ACC112 (cell line): ENCODE measurements around the gene SAMD4A.

ENCODE experiments used
- H2AFZ ChIP-seq: fragments of 200-600 bp; sonication (generic); one replicate; pipeline ENCODE4 v1.6.0; 2017; ENCODE audit warnings: antibody characterized with exemption, low read length; ENCODE audit not compliant: unreplicated experiment
- H3K27ac ChIP-seq: fragments of 200-600 bp; sonication (generic); 2 replicates; pipeline ENCODE4 v1.5.1; 2014; ENCODE audit warnings: low read depth, mild to moderate bottlenecking, antibody characterized with exemption, low read length, moderate library complexity
- H3K27me3 ChIP-seq: fragments of 200-600 bp; sonication (generic); 2 replicates; pipeline ENCODE4 v1.6.1; 2014; ENCODE audit warnings: mild to moderate bottlenecking, antibody characterized with exemption, low read length, moderate library complexity, mixed read lengths; ENCODE audit not compliant: insufficient read depth
- H3K36me3 ChIP-seq: fragments of 200-600 bp; sonication (generic); 2 replicates; pipeline ENCODE4 v1.6.1; 2016; ENCODE audit warnings: mild to moderate bottlenecking, antibody characterized with exemption, low read length, moderate library complexity, mixed read lengths; ENCODE audit not compliant: insufficient read depth
- H3K4me1 ChIP-seq: fragments of 200-600 bp; sonication (generic); one replicate; pipeline ENCODE4 v1.6.1; 2016; ENCODE audit warnings: low read length, mixed read lengths; ENCODE audit not compliant: insufficient read depth, unreplicated experiment, control insufficient read depth
- H3K4me3 ChIP-seq: fragments of 200-600 bp; sonication (generic); 2 replicates; pipeline ENCODE4 v1.5.1; 2014; ENCODE audit warnings: mild to moderate bottlenecking, low read depth, low read length
- H3K79me2 ChIP-seq: fragments of 200-600 bp; sonication (generic); one replicate; pipeline ENCODE4 v1.6.0; 2016; ENCODE audit warnings: low read length; ENCODE audit not compliant: control insufficient read depth, unreplicated experiment, insufficient read depth

Gene SAMD4A

DNA sequence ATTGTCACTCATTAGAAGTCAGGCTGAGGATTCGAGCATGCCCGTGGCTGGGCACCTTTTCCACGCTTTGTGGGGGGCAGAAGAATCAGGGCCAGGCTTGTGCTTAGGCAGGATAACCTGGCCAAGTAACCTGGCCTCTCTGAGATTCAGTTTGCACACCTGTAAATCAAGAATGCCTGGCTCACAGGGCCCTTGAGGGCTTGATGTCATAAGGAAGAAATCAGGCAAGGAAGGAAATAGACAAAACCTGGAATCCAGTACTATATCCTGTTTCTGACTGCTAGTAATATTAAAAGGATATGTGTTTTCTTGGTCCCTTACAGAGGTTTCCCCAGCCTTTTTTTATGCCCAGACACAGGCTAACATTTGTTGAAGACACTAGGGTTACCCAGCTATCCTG, 91.9 kb downstream of the SAMD4A start:
- Histone ChIP-seq H3K4me3 (no peak overlapping the region), H3K79me2 (peaks cover 53% of the 10 kb centered on the region), H2AFZ (no peak overlapping the region), H3K27ac (no peak overlapping the region), H3K36me3 (no peaks in the 10 kb centered on the region), H3K4me1 (peaks cover 14% of the 10 kb centered on the region), H3K27me3 (no peaks in the 10 kb centered on the region)

- Histone ChIP-seq H2AFZ (no peak overlapping the region), H3K4me1 (peaks cover 9% of the 10 kb centered on the region), H3K4me3 (no peak overlapping the region), H3K27me3 (no peaks in the 10 kb centered on the region), H3K79me2 (peaks cover 48% of the 10 kb centered on the region), H3K36me3 (no peaks in the 10 kb centered on the region), H3K27ac (no peak overlapping the region)
Measured at GRCh38 chr14:54659365-54659764, 92.4 kb downstream of the SAMD4A start.

DNA sequence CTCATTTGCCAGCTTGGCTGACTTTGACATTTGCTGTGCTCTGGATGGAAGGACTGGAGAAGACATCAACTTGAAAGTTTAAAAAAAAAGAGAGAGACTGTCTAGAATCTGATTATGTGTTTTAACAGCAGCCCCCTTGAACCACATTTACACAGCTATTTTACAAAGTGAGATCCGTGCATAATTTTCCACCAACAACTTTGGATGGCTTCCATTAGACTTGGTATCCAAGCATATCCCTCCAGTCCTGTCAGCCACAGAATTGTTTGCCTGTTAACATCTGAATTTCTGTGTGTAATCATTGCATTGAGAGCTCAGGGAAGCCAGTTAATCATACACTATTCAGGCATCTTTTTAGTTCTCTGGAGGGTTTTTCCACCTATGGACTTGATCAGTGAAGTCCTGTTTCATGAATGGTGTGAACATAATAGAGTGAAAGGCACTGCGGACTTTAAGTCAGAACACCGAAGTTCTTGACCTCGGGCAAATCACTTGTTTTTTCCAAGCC, 93.7 kb downstream of the SAMD4A start:
- Histone ChIP-seq H2AFZ (no peak overlapping the region), H3K4me1 (peaks cover under 1% of the 10 kb centered on the region), H3K79me2 (peaks cover 37% of the 10 kb centered on the region), H3K27ac (no peak overlapping the region), H3K36me3 (no peaks in the 10 kb centered on the region), H3K4me3 (no peak overlapping the region), H3K27me3 (no peaks in the 10 kb centered on the region)

DNA sequence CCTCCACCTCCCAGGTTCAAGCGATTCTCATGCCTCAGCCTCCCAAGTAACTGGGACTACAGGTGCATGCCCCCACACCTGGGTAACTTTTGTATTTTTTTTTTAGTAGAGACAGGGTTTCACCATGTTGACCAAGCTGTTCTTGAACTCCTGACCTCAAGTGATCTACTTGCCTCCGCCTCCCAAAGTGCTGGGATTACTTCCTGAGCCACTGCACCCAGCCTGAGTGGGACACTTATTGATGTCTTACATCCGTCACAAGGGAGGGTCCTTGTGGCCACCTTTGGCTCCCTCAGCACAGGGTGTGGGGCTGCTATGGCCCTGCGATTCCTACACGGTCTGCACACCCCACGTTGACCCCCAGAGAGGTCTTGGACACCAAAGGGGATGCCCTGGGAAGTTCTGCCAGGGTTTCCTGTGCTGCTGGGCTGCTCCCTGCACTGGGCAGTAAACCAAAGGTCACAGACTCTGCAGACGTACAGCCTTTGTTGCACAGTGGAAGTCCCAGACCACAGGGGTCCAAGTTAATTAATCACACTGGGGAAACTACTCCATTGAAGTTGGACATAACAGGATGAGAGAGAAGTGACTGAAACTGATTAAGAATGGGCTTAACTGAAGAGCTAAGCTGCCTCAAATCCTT, 95.7 kb downstream of the SAMD4A start:
- H3K36me3 ChIP-seq, result no peaks in the 10 kb centered on the region
- H3K79me2 ChIP-seq, result peaks cover 20% of the 10 kb centered on the region
- no peak overlapping the region for H2AFZ ChIP-seq
- H3K4me1 ChIP-seq, result peaks cover 6% of the 10 kb centered on the region
- no peaks in the 10 kb centered on the region for H3K27me3 ChIP-seq
- H3K27ac ChIP-seq, result no peak overlapping the region
- H3K4me3 ChIP-seq, result no peak overlapping the region

GRCh38 chr14:54664961-54665360, 98.0 kb downstream of the SAMD4A start:
- Histone ChIP-seq H3K36me3 (no peaks in the 10 kb centered on the region), H3K27me3 (no peaks in the 10 kb centered on the region), H3K4me3 (no peak overlapping the region), H3K27ac (no peak overlapping the region), H3K4me1 (peaks cover 22% of the 10 kb centered on the region), H2AFZ (no peak overlapping the region), H3K79me2 (peaks cover 9% of the 10 kb centered on the region)

GRCh38 chr14:54665946-54666345, 99.0 kb downstream of the SAMD4A start:
- H3K4me3 ChIP-seq, result no peak overlapping the region
- H3K27me3 ChIP-seq, result no peaks in the 10 kb centered on the region
- H3K27ac ChIP-seq, result no peak overlapping the region
- H3K36me3 ChIP-seq, result no peaks in the 10 kb centered on the region
- peaks cover 32% of the 10 kb centered on the region for H3K4me1 ChIP-seq
- H2AFZ ChIP-seq, result no peak overlapping the region
- peaks cover 9% of the 10 kb centered on the region for H3K79me2 ChIP-seq

GRCh38 chr14:54667026-54667744, 100.3 kb downstream of the SAMD4A start:
- no peak overlapping the region for H3K4me3 ChIP-seq
- H3K36me3 ChIP-seq, result no peaks in the 10 kb centered on the region
- peaks cover 32% of the 10 kb centered on the region for H3K4me1 ChIP-seq
- peaks cover 1% of the 10 kb centered on the region for H3K79me2 ChIP-seq
- H3K27ac ChIP-seq, result no peak overlapping the region
- H3K27me3 ChIP-seq, result no peaks in the 10 kb centered on the region
- H2AFZ ChIP-seq, result no peak overlapping the region

GRCh38 chr14:54667764-54668163, 100.8 kb downstream of the SAMD4A start:
- H3K36me3 ChIP-seq, result no peaks in the 10 kb centered on the region
- H2AFZ ChIP-seq, result no peak overlapping the region
- H3K27ac ChIP-seq, result no peak overlapping the region
- H3K27me3 ChIP-seq, result no peaks in the 10 kb centered on the region
- peaks cover 3% of the 10 kb centered on the region for H3K79me2 ChIP-seq
- H3K4me3 ChIP-seq, result no peak overlapping the region
- peaks cover 38% of the 10 kb centered on the region for H3K4me1 ChIP-seq

DNA sequence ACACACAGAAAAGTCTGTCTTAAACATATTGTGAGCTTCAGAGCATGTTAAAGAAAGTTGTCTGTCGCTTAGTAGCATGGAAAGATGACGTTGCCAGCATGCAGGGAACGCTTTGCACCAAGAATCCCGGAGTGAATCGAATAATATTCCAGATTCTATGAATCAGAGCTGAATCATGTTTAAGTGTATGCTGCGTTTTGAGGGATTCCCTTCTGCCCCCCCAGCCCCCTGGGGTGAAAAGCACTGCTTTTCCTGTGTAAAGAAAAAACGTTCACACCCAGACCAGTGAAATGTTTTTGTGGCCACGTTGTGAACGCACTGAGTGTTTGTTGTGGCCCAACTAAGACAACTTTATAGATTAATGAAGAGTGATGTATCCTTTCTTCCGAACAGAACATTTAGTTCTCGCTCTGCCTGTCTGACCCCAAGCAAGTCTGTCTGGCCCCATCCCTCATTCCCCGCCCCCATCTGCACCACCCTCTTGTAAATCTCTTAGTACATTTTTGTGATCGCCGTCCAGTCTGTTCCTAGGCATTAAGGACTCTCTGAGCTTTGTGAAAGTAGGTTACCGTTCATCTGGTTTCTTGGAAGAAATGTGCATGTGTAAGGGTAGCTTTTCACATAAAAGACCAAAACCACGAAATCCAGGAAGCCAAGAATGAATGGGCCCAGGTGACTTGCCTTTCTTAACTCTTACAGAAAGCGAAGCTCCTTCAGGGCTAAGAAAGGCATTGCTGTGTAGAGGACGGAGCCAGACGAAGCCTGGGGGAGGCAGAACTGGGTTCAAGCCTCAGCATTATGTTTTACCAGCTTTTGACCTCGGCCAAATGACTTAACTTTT, 103.0 kb downstream of the SAMD4A start:
- Histone ChIP-seq H3K79me2 (peaks cover 7% of the 10 kb centered on the region), H2AFZ (no peak overlapping the region), H3K27me3 (no peaks in the 10 kb centered on the region), H3K4me1 (peaks cover 51% of the 10 kb centered on the region), H3K4me3 (no peak overlapping the region), H3K36me3 (no peaks in the 10 kb centered on the region), H3K27ac (peak overlapping the region; percentile 49)

GRCh38 chr14:54671537-54671936, 104.6 kb downstream of the SAMD4A start:
- Histone ChIP-seq H3K27me3 (no peaks in the 10 kb centered on the region), H3K4me1 (peaks cover 52% of the 10 kb centered on the region), H3K27ac (no peak overlapping the region), H3K4me3 (no peak overlapping the region), H3K79me2 (peaks cover 12% of the 10 kb centered on the region), H3K36me3 (no peaks in the 10 kb centered on the region), H2AFZ (no peak overlapping the region)
